Panc1 (cell line): ENCODE measurements around the gene MAIP1.
"Not testable (repeated sequence)": the region's sequence is repeated elsewhere in the genome, so short reads cannot be mapped to it uniquely, and the experiment has no call there.

Experiments used
- CTCF ChIP-seq: fragments of 450-650 bp; IDR thresholded peaks from 2 replicates; pipeline ENCODE4 v1.5.1; 2017; ENCODE audit warnings: mild to moderate bottlenecking
- POLR2AphosphoS5 ChIP-seq: IDR thresholded peaks from 2 replicates; pipeline ENCODE4 v1.6.1; 2012; ENCODE audit warnings: mild to moderate bottlenecking, low read depth, low read length, moderate library complexity

DNA sequence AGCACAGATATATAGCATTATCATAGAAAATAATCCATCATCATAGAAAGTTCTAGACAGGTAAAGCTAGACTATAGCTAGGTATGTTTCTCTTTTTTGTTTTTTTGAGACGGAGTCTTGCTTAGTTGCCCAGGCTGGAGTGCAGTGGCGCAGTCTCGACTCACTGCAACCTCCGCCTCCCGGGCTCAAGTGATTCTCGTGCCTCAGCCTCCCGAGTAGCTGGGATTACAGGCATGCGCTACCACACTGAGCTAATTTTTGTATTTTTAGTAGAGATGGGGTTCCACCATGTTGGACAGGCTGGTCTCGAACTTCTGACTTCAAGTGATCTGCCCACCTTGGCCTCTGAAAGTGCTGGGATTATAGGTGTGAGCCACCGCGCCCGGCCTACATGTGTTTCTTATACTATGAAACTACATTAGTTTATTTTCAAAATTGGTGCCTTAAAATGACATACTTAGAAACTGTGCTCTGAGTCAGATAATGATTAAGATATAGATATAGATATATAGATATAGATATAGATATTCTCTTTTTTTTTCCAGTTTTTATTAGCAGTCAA, 42.7 kb upstream of the MAIP1 start:
- not testable (repeated sequence) for TF ChIP-seq POLR2AphosphoS5, CTCF
